Chondrocyte (in vitro differentiated cells): ENCODE results near the gene NTSR2. TPM values are rescaled to one million over a fixed set of nuclear protein-coding genes. Genes with fewer than 3 reads are reported as not detected.

Experiments
- DNase-seq: peaks from one replicate; pipeline ENCODE4 v3.0.0; 2021; ENCODE audit warnings: mixed read lengths, low spot score
- H3K27ac Mint-ChIP-seq: one replicate; pipeline ENCODE4 v1.8.0; 2021; ENCODE audit warnings: mild to moderate bottlenecking, moderate library complexity, mixed read lengths; ENCODE audit not compliant: unreplicated experiment
- H3K27me3 Mint-ChIP-seq: 2 replicates; pipeline ENCODE4 v1.8.0; 2021; ENCODE audit warnings: low read depth, mixed read lengths
- H3K36me3 Mint-ChIP-seq: 2 replicates; pipeline ENCODE4 v1.8.0; 2021; ENCODE audit warnings: low read depth, mixed read lengths
- H3K4me1 Mint-ChIP-seq: 2 replicates; pipeline ENCODE4 v1.8.0; 2021; ENCODE audit warnings: low read depth, mild to moderate bottlenecking, mixed read lengths
- H3K4me3 Mint-ChIP-seq: one replicate; pipeline ENCODE4 v1.8.0; 2021; ENCODE audit warnings: mild to moderate bottlenecking, moderate library complexity, mixed read lengths; ENCODE audit not compliant: unreplicated experiment
- H3K9me3 Mint-ChIP-seq: 2 replicates; pipeline ENCODE4 v1.8.0; 2021; ENCODE audit warnings: low read depth, mixed read lengths
- CTCF ChIP-seq: fragments of 200-600 bp; sonication (generic); IDR thresholded peaks from 2 replicates; pipeline ENCODE4 v1.5.0; 2021; ENCODE audit warnings: antibody characterized with exemption, mild to moderate bottlenecking, moderate library complexity
- total RNA-seq: library from RNA; stranded (reverse); gene quantifications from 3 replicates; pipeline ENCODE4 v1.2.1, GENCODE V29; 2021

Gene NTSR2
- total RNA-seq, 1 donor from 2014 or later, result not detected

GRCh38 chr2:11639503-11639902, 30.5 kb downstream of the NTSR2 start:
- no peaks in the 10 kb centered on the region for H3K4me1 Mint-ChIP-seq
- no peak for DNase-seq
- peaks cover 6% of the 10 kb centered on the region for H3K27me3 Mint-ChIP-seq
- H3K36me3 Mint-ChIP-seq, result peaks cover 3% of the 10 kb centered on the region
- H3K9me3 Mint-ChIP-seq, result no peaks in the 10 kb centered on the region
- H3K4me3 Mint-ChIP-seq, result no peak overlapping the region
- H3K27ac Mint-ChIP-seq, result no peak overlapping the region
- no peak for TF ChIP-seq CTCF

GRCh38 chr2:11637546-11637945, 32.4 kb downstream of the NTSR2 start:
- no peak for DNase-seq
- H3K9me3 Mint-ChIP-seq, result no peaks in the 10 kb centered on the region
- H3K36me3 Mint-ChIP-seq, result peaks cover 3% of the 10 kb centered on the region
- no peak overlapping the region for H3K27ac Mint-ChIP-seq
- no peak for TF ChIP-seq CTCF
- H3K27me3 Mint-ChIP-seq, result peaks cover 6% of the 10 kb centered on the region
- H3K4me1 Mint-ChIP-seq, result no peaks in the 10 kb centered on the region
- H3K4me3 Mint-ChIP-seq, result no peak overlapping the region

GRCh38 chr2:11636593-11637295, 33.3 kb downstream of the NTSR2 start:
- Mint-ChIP-seq H3K36me3 (peaks cover 3% of the 10 kb centered on the region), H3K4me3 (no peak overlapping the region), H3K9me3 (no peaks in the 10 kb centered on the region), H3K4me1 (no peaks in the 10 kb centered on the region), H3K27ac (no peak overlapping the region), H3K27me3 (peaks cover 6% of the 10 kb centered on the region)
- no peak for TF ChIP-seq CTCF
- no peak for DNase-seq

- H3K4me1 Mint-ChIP-seq, result no peaks in the 10 kb centered on the region
- DNase-seq, result no peak
These were observed 34.9 kb downstream of the NTSR2 start for GRCh38 chr2:11635141-11635540.

GRCh38 chr2:11634584-11634983, 35.4 kb downstream of the NTSR2 start:
- H3K4me1 Mint-ChIP-seq, result no peaks in the 10 kb centered on the region
- H3K27ac Mint-ChIP-seq, result no peak overlapping the region
- H3K9me3 Mint-ChIP-seq, result no peaks in the 10 kb centered on the region
- DNase-seq, result no peak
- H3K27me3 Mint-ChIP-seq, result peaks cover 6% of the 10 kb centered on the region
- no peak for TF ChIP-seq CTCF
- H3K36me3 Mint-ChIP-seq, result peaks cover 3% of the 10 kb centered on the region
- no peak overlapping the region for H3K4me3 Mint-ChIP-seq

More at GRCh38 chr2:11635141-11635540, 34.9 kb downstream of the NTSR2 start:
- H3K9me3 Mint-ChIP-seq, result no peaks in the 10 kb centered on the region
- H3K36me3 Mint-ChIP-seq, result peaks cover 3% of the 10 kb centered on the region
- no peak overlapping the region for H3K27ac Mint-ChIP-seq
- no peak overlapping the region for H3K4me3 Mint-ChIP-seq
- TF ChIP-seq CTCF, result no peak
- peaks cover 6% of the 10 kb centered on the region for H3K27me3 Mint-ChIP-seq
